Esophagus muscularis mucosa (tissue), 4 donors: ENCODE data around the gene NSUN7. TPM values are rescaled to one million over a fixed set of nuclear protein-coding genes. Genes with fewer than 3 reads are reported as not detected.

ENCODE experiments used
- DNase-seq: peaks from one replicate; pipeline ENCODE4 v3.0.0-alpha.2; 2017; ENCODE audit errors: extremely low spot score
- H3K27ac ChIP-seq, 4 donors: fragments of 200-600 bp; sonication (generic); replicated peaks in 1 of 4; 1 replicate in 3 of 4; 2 replicates in 1 of 4; pipeline ENCODE4 v1.5.1; 2016 to 2019; ENCODE audit warnings: mild to moderate bottlenecking in 1 of 4
- H3K27me3 ChIP-seq, 4 donors: fragments of 200-600 bp; sonication (generic); one replicate each; pipeline versions ENCODE4 v1.5.1 to v1.6.0; 2016 to 2019
- H3K36me3 ChIP-seq, 4 donors: fragments of 200-600 bp; sonication (generic); one replicate each; pipeline ENCODE4 v1.5.1; 2016 to 2019
- H3K4me1 ChIP-seq, 4 donors: fragments of 200-600 bp; sonication (generic); one replicate each; pipeline ENCODE4 v1.5.1; 2016 to 2019
- H3K4me3 ChIP-seq, 4 donors: fragments of 200-600 bp; sonication (generic); 1 replicate in 2 of 4; 2 replicates in 2 of 4; pipeline ENCODE4 v1.5.1; 2016 to 2019; ENCODE audit warnings: mild to moderate bottlenecking in 4 of 4, moderate library complexity in 1 of 4
- H3K9me3 ChIP-seq, 4 donors: fragments of 200-600 bp; sonication (generic); 1 replicate in 3 of 4; 2 replicates in 1 of 4; pipeline ENCODE4 v1.5.1; 2016 to 2019
- CTCF ChIP-seq, 3 experiments: fragments of 200-600 bp in 2 of 3; fragments of 450-650 bp in 1 of 3; sonication (generic) in 2 of 3; IDR thresholded peaks; one replicate each; pipeline ENCODE4 v1.5.1; 2017 to 2019; ENCODE audit warnings: antibody characterized with exemption in 3 of 3, mild to moderate bottlenecking in 2 of 3, moderate library complexity in 1 of 3
- EP300 ChIP-seq: sonication (generic); formaldehyde crosslinking; IDR thresholded peaks from one replicate; pipeline ENCODE4 v1.6.1; 2017; ENCODE audit warnings: antibody characterized with exemption
- POLR2A ChIP-seq: fragments of 450-650 bp; IDR thresholded peaks from one replicate; pipeline ENCODE4 v1.6.1; 2017; ENCODE audit warnings: antibody characterized with exemption, moderate library complexity, mild to moderate bottlenecking, low read depth
- POLR2AphosphoS5 ChIP-seq, 2 donors: sonication (generic); formaldehyde crosslinking; IDR thresholded peaks; one replicate each; pipeline ENCODE4 v1.6.1; 2017; ENCODE audit warnings: antibody characterized with exemption in 2 of 2
- WGBS: methylation state at CpG from one replicate; pipeline ENCODE4 v1.1.5; 2018; 5-methylcytosine and 5-hydroxymethylcytosine counted together
- intact Hi-C: fragments of 100-400 bp; cut with DNase I; formaldehyde crosslinking; loops from one replicate; pipeline ENCODE4 v1.15.1; 2023
- total RNA-seq, 4 donors: library from RNA; depleted of rRNA; stranded (reverse); fragments of >200 nt; gene quantifications; one replicate each; pipeline versions ENCODE4 v1.1.0 to v1.2.1, GENCODE V29; 2016

Gene NSUN7
- total RNA-seq, 4 donors from 2014 or later: 0.83 to 7.1 (median 2.8) TPM

GRCh38 chr4:40827758-40828157, 78.0 kb downstream of the NSUN7 start:
- WGBS: 79% methylated on average over 6 of the region's 6 CpGs
- intact Hi-C loops: no loop called here
- Histone ChIP-seq H3K27ac (no peak overlapping the region), H3K9me3 (no peaks in the 10 kb centered on the region), H3K4me3 (no peak overlapping the region), H3K36me3 (peaks cover 27 to 86% (median 62%) of the 10 kb centered on the region in 4 donors), H3K4me1 (no peaks in the 10 kb centered on the region), H3K27me3 (no peaks in the 10 kb centered on the region)
- no peak for TF ChIP-seq CTCF (IDR thresholded peaks at IDR 0.05)
- TF ChIP-seq EP300: no peak
- no peak for DNase-seq

- TF ChIP-seq EP300 (no peak), CTCF (IDR thresholded peaks at IDR 0.05) (no peak), POLR2A (no peak), POLR2AphosphoS5 (IDR thresholded peaks at IDR 0.05) (no peak)
- H3K4me3 ChIP-seq: no peak overlapping the region
- H3K27me3 ChIP-seq: no peaks in the 10 kb centered on the region
- intact Hi-C loops: no loop called here
- DNase-seq: no peak
- no peaks in the 10 kb centered on the region for H3K4me1 ChIP-seq
- H3K9me3 ChIP-seq: no peaks in the 10 kb centered on the region
- H3K27ac ChIP-seq: no peak overlapping the region
- peaks cover 18 to 86% (median 58%) of the 10 kb centered on the region in 4 donors for H3K36me3 ChIP-seq
- 95% methylated on average over 9 of the region's 9 CpGs for WGBS
These were observed 78.9 kb downstream of the NSUN7 start for GRCh38 chr4:40828661-40829060.

GRCh38 chr4:40829586-40829985, 79.8 kb downstream of the NSUN7 start:
- H3K36me3 ChIP-seq: peaks cover 16 to 85% (median 54%) of the 10 kb centered on the region in 4 donors
- intact Hi-C loops: no loop called here
- WGBS: 91% methylated on average over 4 of the region's 4 CpGs
- H3K27ac ChIP-seq: no peak overlapping the region
- no peaks in the 10 kb centered on the region for H3K9me3 ChIP-seq
- H3K27me3 ChIP-seq: no peaks in the 10 kb centered on the region
- no peak for DNase-seq
- TF ChIP-seq POLR2AphosphoS5 (IDR thresholded peaks at IDR 0.05): no peak
- no peak for TF ChIP-seq EP300
- no peak for TF ChIP-seq POLR2A
- no peak for TF ChIP-seq CTCF (IDR thresholded peaks at IDR 0.05)
- H3K4me3 ChIP-seq: no peak overlapping the region
- H3K4me1 ChIP-seq: no peaks in the 10 kb centered on the region

GRCh38 chr4:40831146-40831907, 81.6 kb downstream of the NSUN7 start:
- H3K27me3 ChIP-seq: no peaks in the 10 kb centered on the region
- H3K36me3 ChIP-seq: peaks cover 7 to 82% (median 46%) of the 10 kb centered on the region in 4 donors
- no peak overlapping the region for H3K4me3 ChIP-seq
- DNase-seq: no peak
- H3K9me3 ChIP-seq: no peaks in the 10 kb centered on the region
- intact Hi-C loops: no loop called here
- 90% methylated on average over 18 of the region's 18 CpGs for WGBS
- H3K27ac ChIP-seq: no peak overlapping the region
- no peaks in the 10 kb centered on the region for H3K4me1 ChIP-seq
- TF ChIP-seq CTCF (IDR thresholded peaks at IDR 0.05) (no peak), EP300 (no peak), POLR2A (no peak), POLR2AphosphoS5 (IDR thresholded peaks at IDR 0.05) (no peak)

GRCh38 chr4:40832175-40832574, 82.4 kb downstream of the NSUN7 start:
- intact Hi-C loops: no loop called here

More at GRCh38 chr4:40832175-40832574, 82.4 kb downstream of the NSUN7 start:
- TF ChIP-seq CTCF (IDR thresholded peaks at IDR 0.05): no peak
- TF ChIP-seq POLR2A: no peak
- no peak for DNase-seq
- peaks cover 7 to 81% (median 44%) of the 10 kb centered on the region in 4 donors for H3K36me3 ChIP-seq
- WGBS: 95% methylated on average over 11 of the region's 11 CpGs
- H3K4me1 ChIP-seq: no peaks in the 10 kb centered on the region
- H3K4me3 ChIP-seq: no peak overlapping the region
- no peak overlapping the region for H3K27ac ChIP-seq
- H3K27me3 ChIP-seq: no peaks in the 10 kb centered on the region
- no peaks in the 10 kb centered on the region for H3K9me3 ChIP-seq
